Nephron (organoid): Measurements from ENCODE around the gene SIGLEC12.

Experiments
- H3K27ac Mint-ChIP-seq, 3 experiments: 2 replicates each; pipeline ENCODE4 v1.8.0; 2020; ENCODE audit warnings: mixed read lengths in 3 of 3, mild to moderate bottlenecking in 2 of 3, moderate library complexity in 1 of 3
- H3K27me3 Mint-ChIP-seq: 2 replicates; pipeline ENCODE4 v1.8.0; 2021; ENCODE audit warnings: low read depth, mild to moderate bottlenecking, moderate library complexity, mixed read lengths
- H3K36me3 Mint-ChIP-seq: 2 replicates; pipeline ENCODE4 v1.8.0; 2020; ENCODE audit warnings: low read depth, mixed read lengths
- H3K4me1 Mint-ChIP-seq: 2 replicates; pipeline ENCODE4 v1.8.0; 2020; ENCODE audit warnings: mixed read lengths
- H3K4me3 Mint-ChIP-seq, 3 experiments: 2 replicates each; pipeline ENCODE4 v1.8.0; 2020; ENCODE audit warnings: mild to moderate bottlenecking in 3 of 3, mixed read lengths in 3 of 3, moderate library complexity in 2 of 3
- H3K9me3 Mint-ChIP-seq: 2 replicates; pipeline ENCODE4 v1.8.0; 2020; ENCODE audit warnings: mixed read lengths
- TF ChIP-seq, protein P1 (sequence below), 3 experiments: fragments of 200-600 bp; sonication (generic); IDR thresholded peaks; one replicate each; pipeline ENCODE4 v1.5.0; 2021; ENCODE audit warnings: antibody characterized with exemption in 3 of 3; ENCODE audit not compliant: unreplicated experiment in 3 of 3

SIGLEC12 gene

DNA sequence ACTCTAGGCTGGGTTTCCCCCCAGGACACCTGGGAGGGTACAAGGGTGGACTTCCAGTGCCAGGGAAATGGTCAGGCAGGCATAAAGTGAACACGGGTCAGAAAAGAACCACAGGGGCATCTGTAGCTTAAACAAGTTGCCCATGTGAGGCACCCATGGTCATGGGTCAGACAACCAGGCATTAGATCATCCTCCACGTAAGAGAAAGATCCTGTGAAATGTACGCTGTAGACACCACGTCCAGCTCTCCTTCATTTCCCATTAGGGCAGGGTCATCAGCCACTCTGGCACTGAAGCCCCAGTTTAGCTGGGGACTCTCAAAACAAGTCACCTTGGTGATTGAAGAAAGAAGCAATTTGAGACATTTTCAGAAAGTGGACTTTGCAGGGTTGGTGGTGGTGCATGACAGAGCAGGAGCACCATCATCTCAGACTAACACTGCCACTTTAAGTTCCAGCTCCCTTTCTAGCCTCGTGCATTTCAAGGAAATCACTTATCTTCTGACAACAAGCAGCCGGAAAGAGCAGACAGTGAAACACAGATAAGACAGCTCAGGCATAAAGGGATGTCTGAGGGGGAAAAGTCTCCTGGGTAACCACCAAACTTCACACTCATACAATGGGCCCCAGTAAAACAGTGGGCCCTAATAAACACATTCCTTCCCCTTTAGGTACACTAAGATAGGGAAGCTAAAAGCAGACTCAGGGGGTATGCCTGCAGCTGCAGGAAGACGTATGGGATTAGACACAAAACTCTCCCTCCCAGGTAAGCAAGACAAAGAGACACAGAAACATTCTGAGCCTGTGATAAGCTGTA lies 46.0 kb upstream of the SIGLEC12 start:
- TF ChIP-seq, protein P1, sequence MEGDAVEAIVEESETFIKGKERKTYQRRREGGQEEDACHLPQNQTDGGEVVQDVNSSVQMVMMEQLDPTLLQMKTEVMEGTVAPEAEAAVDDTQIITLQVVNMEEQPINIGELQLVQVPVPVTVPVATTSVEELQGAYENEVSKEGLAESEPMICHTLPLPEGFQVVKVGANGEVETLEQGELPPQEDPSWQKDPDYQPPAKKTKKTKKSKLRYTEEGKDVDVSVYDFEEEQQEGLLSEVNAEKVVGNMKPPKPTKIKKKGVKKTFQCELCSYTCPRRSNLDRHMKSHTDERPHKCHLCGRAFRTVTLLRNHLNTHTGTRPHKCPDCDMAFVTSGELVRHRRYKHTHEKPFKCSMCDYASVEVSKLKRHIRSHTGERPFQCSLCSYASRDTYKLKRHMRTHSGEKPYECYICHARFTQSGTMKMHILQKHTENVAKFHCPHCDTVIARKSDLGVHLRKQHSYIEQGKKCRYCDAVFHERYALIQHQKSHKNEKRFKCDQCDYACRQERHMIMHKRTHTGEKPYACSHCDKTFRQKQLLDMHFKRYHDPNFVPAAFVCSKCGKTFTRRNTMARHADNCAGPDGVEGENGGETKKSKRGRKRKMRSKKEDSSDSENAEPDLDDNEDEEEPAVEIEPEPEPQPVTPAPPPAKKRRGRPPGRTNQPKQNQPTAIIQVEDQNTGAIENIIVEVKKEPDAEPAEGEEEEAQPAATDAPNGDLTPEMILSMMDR (IDR thresholded peaks at IDR 0.05; ENCODE audit: unreplicated experiment in 3 of 3), result no peak
- Mint-ChIP-seq H3K36me3 (no peaks in the 10 kb centered on the region), H3K4me3 (no peak overlapping the region), H3K4me1 (no peaks in the 10 kb centered on the region), H3K27me3 (peaks cover 6% of the 10 kb centered on the region), H3K27ac (no peak overlapping the region), H3K9me3 (peaks cover 6% of the 10 kb centered on the region)

DNA sequence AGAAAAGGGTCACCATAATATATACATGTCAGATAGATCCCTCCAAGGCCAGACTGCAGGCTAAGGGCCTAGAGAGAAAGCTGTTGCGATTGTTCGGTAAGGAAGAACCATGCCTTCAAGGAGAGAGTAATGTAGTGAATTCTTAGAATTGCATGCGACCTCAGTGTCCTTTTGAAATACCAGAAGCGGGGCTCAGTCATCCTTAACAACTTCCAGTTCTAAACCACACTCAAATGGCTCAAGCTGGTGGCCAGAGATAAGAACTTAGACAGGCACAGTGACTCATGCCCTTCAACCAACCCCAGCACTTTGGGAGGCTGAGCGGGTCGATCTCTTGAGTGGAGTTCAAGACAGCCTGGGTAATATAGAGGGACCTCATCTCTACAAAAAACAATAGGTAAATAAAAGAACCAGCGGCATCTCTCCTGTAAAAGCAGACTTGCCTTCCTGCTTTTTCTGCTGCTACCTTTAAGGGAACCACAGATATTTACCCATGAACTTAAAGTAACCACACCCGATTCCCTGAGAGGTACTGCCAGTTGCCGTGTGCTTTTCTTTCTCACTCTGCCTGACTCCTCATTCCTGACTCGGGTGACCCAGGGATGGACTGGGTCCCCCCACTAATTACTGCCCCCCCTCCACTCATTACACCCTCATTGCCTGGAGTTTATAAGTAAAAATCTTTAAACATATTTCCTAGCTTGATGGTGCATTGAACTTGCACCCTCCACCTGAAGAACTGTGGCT lies 45.2 kb upstream of the SIGLEC12 start:
- Mint-ChIP-seq H3K9me3 (peaks cover 9% of the 10 kb centered on the region), H3K27me3 (peaks cover 12% of the 10 kb centered on the region), H3K36me3 (no peaks in the 10 kb centered on the region), H3K4me3 (no peak overlapping the region), H3K27ac (no peak overlapping the region), H3K4me1 (no peaks in the 10 kb centered on the region)
- TF ChIP-seq, protein P1 (IDR thresholded peaks at IDR 0.05; ENCODE audit: unreplicated experiment in 3 of 3), result no peak

DNA sequence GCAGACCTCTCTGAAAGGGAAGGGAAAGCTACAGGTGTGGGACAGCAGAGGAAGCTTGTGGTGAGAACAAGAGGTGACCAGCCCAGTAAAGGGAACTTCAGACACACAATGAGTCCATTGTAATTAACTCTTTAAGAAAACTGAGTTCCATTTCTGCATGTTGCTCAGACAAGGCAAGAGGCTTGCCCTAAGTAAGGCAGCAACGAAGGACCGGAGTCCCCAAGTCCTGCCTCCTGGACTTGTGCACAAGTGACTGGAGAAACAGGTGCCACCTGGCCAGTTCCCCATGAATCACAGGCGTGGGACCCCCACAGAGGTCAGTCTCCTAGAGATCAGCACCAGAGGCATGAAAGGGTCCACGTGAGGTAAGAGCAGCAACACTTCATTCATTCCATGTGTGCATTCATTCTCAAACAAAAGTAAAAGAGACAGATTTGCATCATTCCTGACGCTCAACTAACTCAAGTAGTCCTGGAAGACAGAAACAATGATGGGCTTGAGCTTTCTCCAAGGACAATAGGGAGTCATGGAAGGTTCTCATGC lies 44.6 kb upstream of the SIGLEC12 start:
- TF ChIP-seq, protein P1 (IDR thresholded peaks at IDR 0.05; ENCODE audit: unreplicated experiment in 3 of 3), result no peak
- Mint-ChIP-seq H3K9me3 (peaks cover 9% of the 10 kb centered on the region), H3K4me3 (no peak overlapping the region), H3K27me3 (peaks cover 6% of the 10 kb centered on the region), H3K4me1 (no peaks in the 10 kb centered on the region), H3K36me3 (no peaks in the 10 kb centered on the region), H3K27ac (no peak overlapping the region)

DNA sequence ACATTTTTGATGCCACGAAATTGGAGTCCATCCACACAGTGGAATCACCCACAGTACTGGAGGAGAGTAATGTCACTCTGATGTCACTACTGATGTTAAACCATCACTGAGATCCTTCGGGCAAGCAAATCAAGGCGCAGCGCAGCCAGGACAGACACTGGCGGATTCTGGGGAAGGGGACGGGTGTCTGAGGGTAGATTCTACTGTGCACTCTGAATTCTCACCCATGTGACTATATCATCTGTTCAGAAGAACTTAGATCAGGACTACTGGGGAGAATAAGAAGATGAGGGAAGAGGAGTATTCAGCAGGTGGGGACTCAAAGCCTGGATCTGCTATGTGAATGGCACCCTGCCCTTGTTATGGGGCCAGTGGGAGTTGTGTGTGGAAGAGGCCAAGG lies 42.4 kb upstream of the SIGLEC12 start:
- Mint-ChIP-seq H3K27me3 (peaks cover 6% of the 10 kb centered on the region), H3K4me3 (no peak overlapping the region), H3K4me1 (no peaks in the 10 kb centered on the region), H3K27ac (no peak overlapping the region), H3K36me3 (no peaks in the 10 kb centered on the region), H3K9me3 (peaks cover 9% of the 10 kb centered on the region)
- TF ChIP-seq, protein P1 (IDR thresholded peaks at IDR 0.05; ENCODE audit: unreplicated experiment in 3 of 3), result no peak

DNA sequence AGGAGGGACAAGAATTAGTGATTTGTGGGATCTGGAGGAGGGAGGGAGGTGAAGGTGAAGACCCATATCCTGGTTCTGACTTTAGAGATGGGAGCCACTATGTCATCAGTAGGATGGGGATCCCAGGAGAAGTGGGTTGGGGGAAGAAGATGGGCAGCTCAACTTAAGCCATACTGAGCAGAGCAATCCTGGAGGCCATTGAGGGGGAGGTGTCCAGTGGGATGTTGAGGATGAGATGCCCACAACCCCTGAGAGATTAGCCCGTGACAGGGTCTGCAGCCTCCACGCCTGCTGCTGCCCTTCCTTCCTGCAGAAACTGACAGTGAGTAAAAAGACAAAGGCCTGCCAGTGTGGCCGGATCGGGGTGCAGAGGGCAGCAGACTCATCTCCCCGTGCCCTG lies 41.1 kb upstream of the SIGLEC12 start:
- H3K27ac Mint-ChIP-seq, result no peak overlapping the region
- no peaks in the 10 kb centered on the region for H3K4me1 Mint-ChIP-seq
- H3K9me3 Mint-ChIP-seq, result peaks cover 9% of the 10 kb centered on the region
- TF ChIP-seq, protein P1 (IDR thresholded peaks at IDR 0.05; ENCODE audit: unreplicated experiment in 3 of 3), result no peak
- peaks cover 6% of the 10 kb centered on the region for H3K27me3 Mint-ChIP-seq
- H3K4me3 Mint-ChIP-seq, result no peak overlapping the region
- no peaks in the 10 kb centered on the region for H3K36me3 Mint-ChIP-seq
